Colonic mucosa (tissue), 4 donors: Measurements from ENCODE around the gene AAK1. TPM values are rescaled to one million over a fixed set of nuclear protein-coding genes. Genes with fewer than 3 reads are reported as not detected.

Experiments
- DNase-seq: peaks from one replicate; pipeline ENCODE4 v3.0.0-alpha.2; 2020
- H3K27ac ChIP-seq: fragments of 200-600 bp; one replicate; pipeline ENCODE4 v1.8.0; 2021
- H3K27me3 ChIP-seq: fragments of 200-600 bp; one replicate; pipeline ENCODE4 v1.8.0; 2021
- H3K36me3 ChIP-seq: fragments of 200-600 bp; one replicate; pipeline ENCODE4 v1.8.0; 2021
- H3K4me1 ChIP-seq: fragments of 200-600 bp; one replicate; pipeline ENCODE4 v1.8.0; 2021; ENCODE audit warnings: mild to moderate bottlenecking
- H3K4me3 ChIP-seq: fragments of 200-600 bp; one replicate; pipeline ENCODE4 v1.8.0; 2021
- H3K9ac ChIP-seq, 2 donors: one replicate each; pipeline ENCODE4 v1.7.0; 2013; ENCODE audit warnings: control low read depth in 2 of 2, low read depth in 2 of 2, low read length in 2 of 2
- H3K9me3 ChIP-seq: fragments of 200-600 bp; one replicate; pipeline ENCODE4 v1.8.0; 2021
- intact Hi-C: fragments of 100-400 bp; cut with DNase I; formaldehyde crosslinking; loops from one replicate; pipeline ENCODE4 v1.14.1; 2022
- total RNA-seq, 2 donors: library from RNA; stranded (reverse); fragmentation: NEBNext Ultra II Directional in 1 of 2; extraction: Animal tissue kit (Norgen Biotek cat#: 25700) in 1 of 2; gene quantifications; one replicate each; pipeline ENCODE4 v1.2.1, GENCODE V29; 2021
- TF ChIP-seq, protein P1 (sequence below): fragments of 200-600 bp; IDR thresholded peaks from one replicate; pipeline ENCODE4 v1.8.0; 2022; ENCODE audit warnings: antibody characterized with exemption, mild to moderate bottlenecking
- donor health status: healthy.
- donor health status: DM: no; HTN: no; CAD: no.
- donor health status: DM: no; HTN: no; CAD: no.

AAK1 gene
- total RNA-seq, 2 donors from 2014 or later = 33.5 to 41.7 TPM

GRCh38 chr2:69535817-69536241, 107.7 kb downstream of the AAK1 start:
- TF ChIP-seq, protein P1, sequence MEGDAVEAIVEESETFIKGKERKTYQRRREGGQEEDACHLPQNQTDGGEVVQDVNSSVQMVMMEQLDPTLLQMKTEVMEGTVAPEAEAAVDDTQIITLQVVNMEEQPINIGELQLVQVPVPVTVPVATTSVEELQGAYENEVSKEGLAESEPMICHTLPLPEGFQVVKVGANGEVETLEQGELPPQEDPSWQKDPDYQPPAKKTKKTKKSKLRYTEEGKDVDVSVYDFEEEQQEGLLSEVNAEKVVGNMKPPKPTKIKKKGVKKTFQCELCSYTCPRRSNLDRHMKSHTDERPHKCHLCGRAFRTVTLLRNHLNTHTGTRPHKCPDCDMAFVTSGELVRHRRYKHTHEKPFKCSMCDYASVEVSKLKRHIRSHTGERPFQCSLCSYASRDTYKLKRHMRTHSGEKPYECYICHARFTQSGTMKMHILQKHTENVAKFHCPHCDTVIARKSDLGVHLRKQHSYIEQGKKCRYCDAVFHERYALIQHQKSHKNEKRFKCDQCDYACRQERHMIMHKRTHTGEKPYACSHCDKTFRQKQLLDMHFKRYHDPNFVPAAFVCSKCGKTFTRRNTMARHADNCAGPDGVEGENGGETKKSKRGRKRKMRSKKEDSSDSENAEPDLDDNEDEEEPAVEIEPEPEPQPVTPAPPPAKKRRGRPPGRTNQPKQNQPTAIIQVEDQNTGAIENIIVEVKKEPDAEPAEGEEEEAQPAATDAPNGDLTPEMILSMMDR = no peak
- no peaks in the 10 kb centered on the region for H3K4me1 ChIP-seq
- no peaks in the 10 kb centered on the region for H3K27me3 ChIP-seq
- H3K9me3 ChIP-seq = no peaks in the 10 kb centered on the region
- H3K36me3 ChIP-seq = no peaks in the 10 kb centered on the region
- H3K9ac ChIP-seq = no peak overlapping the region
- no peak overlapping the region for H3K27ac ChIP-seq
- no peak for DNase-seq
- intact Hi-C loops = no loop called here
- H3K4me3 ChIP-seq = no peak overlapping the region

DNA sequence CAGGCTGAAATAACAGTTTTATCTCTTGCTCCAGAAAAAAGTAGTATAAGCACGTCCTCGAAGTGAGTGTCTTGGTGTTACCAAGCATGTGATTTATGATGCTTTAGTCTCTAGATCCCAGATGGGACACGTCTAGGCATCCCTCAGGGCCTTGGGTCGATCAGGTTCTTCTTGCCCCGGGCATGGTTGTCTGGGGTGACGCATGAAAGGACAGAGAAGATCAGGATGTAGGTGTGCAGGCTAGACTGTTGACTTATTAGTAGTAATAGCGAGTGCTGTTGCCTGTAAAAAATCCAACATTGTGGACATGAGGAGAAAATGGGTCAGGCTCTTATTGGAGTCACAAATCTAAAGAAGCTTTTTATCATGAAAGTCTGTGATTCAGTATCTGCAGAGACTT, 112.4 kb downstream of the AAK1 start:
- intact Hi-C loops = no loop called here
- no peaks in the 10 kb centered on the region for H3K4me1 ChIP-seq
- H3K9ac ChIP-seq = no peak overlapping the region
- no peaks in the 10 kb centered on the region for H3K27me3 ChIP-seq
- no peak for DNase-seq
- H3K4me3 ChIP-seq = no peak overlapping the region
- peaks cover 5% of the 10 kb centered on the region for H3K36me3 ChIP-seq
- H3K27ac ChIP-seq = no peak overlapping the region
- TF ChIP-seq, protein P1 = no peak
- H3K9me3 ChIP-seq = no peaks in the 10 kb centered on the region

DNA sequence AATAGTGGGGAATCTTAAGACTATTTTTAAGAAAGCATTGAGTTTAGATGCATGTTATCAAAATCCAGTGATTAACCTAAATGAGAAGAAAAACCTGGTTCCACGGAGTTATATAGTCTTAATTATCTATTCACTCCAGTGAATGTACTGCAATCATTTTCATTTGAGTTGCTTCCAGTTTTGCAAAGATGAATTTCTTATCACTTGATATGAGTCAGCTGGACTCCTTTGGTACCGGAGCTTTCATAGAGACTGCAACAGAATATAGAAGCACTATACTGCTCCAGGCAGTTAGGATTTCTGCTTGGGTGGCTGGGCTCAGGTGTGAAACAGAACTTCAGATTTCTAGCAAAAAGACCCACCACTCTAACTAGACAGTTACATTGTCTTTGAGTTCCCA, 114.1 kb downstream of the AAK1 start:
- H3K36me3 ChIP-seq = peaks cover 5% of the 10 kb centered on the region
- TF ChIP-seq, protein P1 = no peak
- intact Hi-C loops = no loop called here

GRCh38 chr2:69525261-69525660, 118.3 kb downstream of the AAK1 start:
- peaks cover 3% of the 10 kb centered on the region for H3K36me3 ChIP-seq
- H3K27me3 ChIP-seq = no peaks in the 10 kb centered on the region
- H3K4me1 ChIP-seq = no peaks in the 10 kb centered on the region
- H3K4me3 ChIP-seq = no peak overlapping the region
- no peaks in the 10 kb centered on the region for H3K9me3 ChIP-seq
- DNase-seq = no peak
- TF ChIP-seq, protein P1 = no peak
- H3K27ac ChIP-seq = no peak overlapping the region
- H3K9ac ChIP-seq = no peak overlapping the region
- intact Hi-C loops = no loop called here

More for the DNA sequence above, 114.1 kb downstream of the AAK1 start:
- no peak overlapping the region for H3K4me3 ChIP-seq
- no peak for DNase-seq
- no peaks in the 10 kb centered on the region for H3K4me1 ChIP-seq
- no peaks in the 10 kb centered on the region for H3K27me3 ChIP-seq
- no peak overlapping the region for H3K27ac ChIP-seq
- H3K9ac ChIP-seq = no peak overlapping the region
- H3K9me3 ChIP-seq = no peaks in the 10 kb centered on the region

DNA sequence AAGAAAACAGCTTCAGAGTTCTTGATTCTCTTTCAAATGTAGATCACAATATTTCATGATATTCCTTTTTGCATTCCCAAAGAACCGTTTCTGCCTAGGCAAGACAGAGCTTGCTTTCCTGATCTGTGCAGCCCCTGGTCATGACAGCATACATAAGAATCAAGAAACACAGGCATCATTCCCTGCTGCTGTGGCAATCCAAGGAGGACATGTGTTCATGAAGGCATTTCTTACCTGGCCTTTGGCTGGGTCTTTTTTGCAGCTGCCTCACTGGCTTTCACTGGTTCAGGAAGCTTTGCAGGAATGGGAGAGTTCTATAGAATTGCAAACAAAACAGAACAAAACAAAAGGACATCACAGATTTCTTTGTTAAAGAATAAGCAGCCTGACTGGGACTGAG, 118.7 kb downstream of the AAK1 start:
- no peak for DNase-seq
- Histone ChIP-seq H3K4me3 (no peak overlapping the region), H3K9ac (no peak overlapping the region), H3K9me3 (no peaks in the 10 kb centered on the region), H3K27ac (no peak overlapping the region), H3K36me3 (no peaks in the 10 kb centered on the region), H3K4me1 (no peaks in the 10 kb centered on the region), H3K27me3 (no peaks in the 10 kb centered on the region)
- intact Hi-C loops = no loop called here
- TF ChIP-seq, protein P1 = no peak

- DNase-seq = no peak
- Histone ChIP-seq H3K36me3 (no peaks in the 10 kb centered on the region), H3K27me3 (no peaks in the 10 kb centered on the region), H3K27ac (no peak overlapping the region), H3K4me1 (no peaks in the 10 kb centered on the region), H3K9me3 (no peaks in the 10 kb centered on the region), H3K9ac (no peak overlapping the region), H3K4me3 (no peak overlapping the region)
- intact Hi-C loops = no loop called here
- TF ChIP-seq, protein P1 = no peak
These were observed 121.8 kb downstream of the AAK1 start for GRCh38 chr2:69521747-69522146.
